Amygdala (tissue), 56 donors: ENCODE results near the gene TOMM7.
"Not testable (repeated sequence)": the region's sequence is repeated elsewhere in the genome, so short reads cannot be mapped to it uniquely, and the experiment has no call there.

Experiments
- DNase-seq, 56 donors: peaks; one replicate each; lab custom pipeline; 2025; lab: John Stamatoyannopoulos, UW

The TOMM7 gene

DNA sequence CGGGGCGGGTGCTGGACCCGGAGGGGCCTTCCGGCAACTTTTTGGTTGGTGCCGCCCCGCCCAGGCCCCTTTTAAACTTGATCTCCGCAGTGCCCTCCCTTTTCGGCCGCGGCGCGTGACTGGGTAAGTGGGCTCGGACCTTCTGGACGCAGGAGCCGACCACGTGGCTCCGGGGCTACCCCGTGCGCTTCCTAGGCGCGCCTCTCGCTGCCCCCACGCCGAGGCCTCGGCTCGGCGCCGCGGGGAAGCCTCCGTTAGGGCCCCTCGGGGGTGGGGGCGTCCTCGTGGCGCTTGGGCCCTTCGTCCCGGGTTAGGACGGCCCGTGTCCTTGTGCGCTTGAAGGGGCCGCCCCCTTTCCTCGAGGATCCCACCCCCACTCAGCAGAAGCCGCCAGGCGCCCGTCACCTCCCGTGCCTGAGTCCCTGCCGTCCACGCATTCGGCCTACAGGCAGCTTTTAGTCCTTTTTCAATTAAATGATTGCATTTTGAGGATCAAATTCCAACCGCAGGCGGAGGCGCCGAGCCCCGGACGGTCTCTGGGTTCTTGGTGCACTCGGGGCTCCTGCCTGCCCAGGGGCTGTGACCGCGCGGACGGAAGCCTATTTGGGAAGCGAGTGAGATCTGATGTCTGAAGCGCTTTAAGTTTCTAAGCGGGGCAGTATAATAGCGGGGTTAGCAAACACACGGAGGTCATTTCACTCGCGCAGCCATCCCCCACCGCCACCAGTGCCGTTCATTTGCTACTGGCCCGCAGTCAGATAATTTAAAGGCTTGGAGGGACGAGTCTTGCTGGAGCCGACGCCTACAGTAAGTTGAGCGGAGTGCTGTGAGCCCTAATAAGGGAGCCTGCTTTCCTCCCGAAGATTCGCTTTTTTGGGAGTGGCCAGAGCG is 31.8 kb upstream of the TOMM7 start:
- peak in 36 of 56 donors; percentile 3 to 89 (median 44) for DNase-seq

DNA sequence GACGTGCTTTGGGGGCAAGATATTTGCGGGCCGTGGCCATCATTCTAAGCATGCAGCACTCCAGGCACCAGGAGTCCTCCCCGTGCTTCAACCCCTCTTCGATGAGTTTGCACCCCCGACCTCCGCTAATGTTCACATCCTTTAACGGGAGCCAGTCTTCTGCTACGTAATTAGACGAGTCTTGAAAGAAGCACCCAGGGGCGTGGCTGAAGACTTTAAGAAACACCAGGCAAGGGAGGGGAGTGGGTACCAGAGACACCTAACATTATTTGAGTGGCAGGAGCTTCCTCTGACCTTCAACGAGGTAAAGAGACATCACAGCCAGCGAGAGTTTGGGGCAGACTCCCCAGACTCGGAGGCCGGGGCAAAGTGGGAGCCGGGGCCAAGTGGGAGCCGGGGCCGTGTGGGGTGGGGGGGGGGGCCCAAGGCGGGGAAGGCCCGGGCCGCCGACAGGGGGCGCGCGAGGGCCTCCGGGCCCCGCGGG is 31.1 kb upstream of the TOMM7 start:
- peak in 1 of 56 donors; percentile 34 for DNase-seq

DNA sequence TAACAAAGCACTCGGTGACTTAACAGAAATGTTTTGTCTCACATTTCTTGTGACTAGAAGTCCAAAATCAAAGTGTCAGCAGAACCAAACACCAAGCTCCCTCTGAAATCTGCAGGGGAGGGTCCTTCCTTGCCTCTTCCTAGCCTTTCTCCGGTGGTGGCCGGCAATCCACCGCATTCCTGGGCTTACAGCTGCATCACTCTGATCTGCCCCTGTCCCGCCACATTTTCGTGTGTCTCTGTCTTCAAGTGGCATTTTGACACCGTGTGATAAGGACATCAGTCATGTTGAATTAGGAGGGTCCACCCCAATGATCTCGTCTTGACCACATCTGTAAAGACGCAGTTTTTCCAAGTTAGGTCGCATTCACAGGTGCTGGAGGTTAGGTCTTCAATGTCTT is 30.5 kb upstream of the TOMM7 start:
- no peak for DNase-seq

DNA sequence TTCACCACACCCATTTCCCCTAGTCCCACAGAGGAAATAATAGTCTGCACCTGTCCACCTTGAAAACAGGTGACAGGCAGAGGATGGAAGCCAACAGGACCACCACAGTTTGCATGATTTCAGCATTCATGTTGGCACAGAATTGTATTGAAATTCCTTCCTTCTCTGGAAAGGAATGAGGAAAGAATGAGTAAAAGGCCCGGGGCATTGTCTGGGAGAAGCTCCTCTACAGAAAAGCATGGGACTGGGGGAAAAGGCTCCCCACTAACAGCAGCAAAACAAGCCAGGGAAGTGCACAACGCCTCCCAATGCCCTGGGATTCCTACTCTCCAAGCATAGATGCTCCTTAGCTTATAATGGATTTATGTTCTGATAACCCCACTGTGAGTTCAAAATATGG is 28.5 kb upstream of the TOMM7 start:
- no peak for DNase-seq

DNA sequence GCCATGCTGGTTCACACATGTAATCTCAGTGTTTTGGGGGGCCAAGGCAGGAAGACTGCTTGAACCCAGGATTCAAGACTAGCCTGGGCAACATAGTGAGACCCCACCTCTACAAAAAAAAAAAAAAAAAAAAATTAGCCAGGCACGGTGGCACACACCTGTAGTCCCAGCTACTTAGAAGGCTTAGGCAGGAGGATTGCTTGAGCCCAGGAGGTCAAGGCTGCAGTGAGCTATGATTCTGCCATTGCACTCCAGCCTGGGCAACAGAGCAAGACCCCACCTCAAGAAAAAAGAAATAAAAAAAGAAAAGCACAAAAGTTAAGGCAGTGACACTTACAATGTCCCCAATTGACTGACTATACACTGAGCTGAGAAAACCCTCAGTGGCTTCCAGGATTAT is 27.7 kb upstream of the TOMM7 start:
- DNase-seq = not testable (repeated sequence)

DNA sequence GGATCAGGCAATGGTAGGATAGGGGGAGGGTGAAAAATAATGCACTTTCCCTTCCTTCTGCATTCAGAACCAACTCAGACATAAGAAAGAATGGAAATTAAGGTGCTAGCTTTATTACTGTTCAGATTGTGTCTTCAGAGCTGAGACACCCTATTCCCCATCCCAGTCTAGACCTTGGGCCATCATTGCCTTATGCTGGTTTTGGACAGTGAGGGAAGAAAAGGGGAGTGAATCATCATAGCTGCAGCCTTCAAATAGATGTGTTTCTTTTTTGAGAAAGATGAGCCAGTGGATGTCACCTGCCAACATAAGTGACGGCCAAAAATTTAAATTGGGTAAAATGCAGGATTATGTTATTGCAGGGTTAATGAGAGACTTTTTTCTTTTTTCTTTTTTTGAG is 27.0 kb upstream of the TOMM7 start:
- no peak for DNase-seq

DNA sequence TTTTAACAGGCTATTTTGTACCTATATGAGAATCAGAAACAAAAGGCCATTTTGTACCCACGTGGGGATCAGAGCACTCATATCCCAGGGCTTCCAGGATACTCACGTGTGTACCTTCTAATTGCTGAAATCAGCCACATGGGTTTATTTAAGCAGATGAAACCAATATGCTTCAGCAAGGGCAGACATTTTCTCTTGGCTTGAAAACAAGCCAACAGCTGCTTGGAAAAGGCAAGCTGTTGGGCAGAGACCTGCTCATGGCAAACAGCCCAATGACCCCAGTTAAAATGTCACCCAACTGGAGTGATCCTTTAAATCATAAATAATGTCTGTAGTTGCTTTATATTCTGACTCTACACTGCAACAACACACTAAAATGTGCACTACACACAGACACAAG is 26.5 kb upstream of the TOMM7 start:
- DNase-seq = no peak

DNA sequence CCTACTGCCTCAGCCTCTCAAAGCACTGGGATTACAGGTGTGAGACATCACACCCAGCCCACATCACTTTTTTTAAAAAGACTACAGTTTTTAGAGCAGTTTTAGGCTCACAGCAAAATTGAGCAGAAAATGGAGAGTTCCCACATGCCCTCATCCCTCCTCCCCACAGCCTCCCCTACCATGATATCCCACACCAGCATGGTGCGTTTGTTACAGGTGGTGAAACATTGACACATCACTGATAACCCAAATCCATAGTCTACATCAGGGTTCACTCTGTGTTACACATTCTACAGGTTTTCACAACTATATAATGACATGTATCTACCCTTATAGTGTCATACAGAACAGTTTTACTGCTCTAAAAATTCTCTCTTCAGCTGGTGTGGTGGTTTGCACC is 24.3 kb upstream of the TOMM7 start:
- no peak for DNase-seq

DNA sequence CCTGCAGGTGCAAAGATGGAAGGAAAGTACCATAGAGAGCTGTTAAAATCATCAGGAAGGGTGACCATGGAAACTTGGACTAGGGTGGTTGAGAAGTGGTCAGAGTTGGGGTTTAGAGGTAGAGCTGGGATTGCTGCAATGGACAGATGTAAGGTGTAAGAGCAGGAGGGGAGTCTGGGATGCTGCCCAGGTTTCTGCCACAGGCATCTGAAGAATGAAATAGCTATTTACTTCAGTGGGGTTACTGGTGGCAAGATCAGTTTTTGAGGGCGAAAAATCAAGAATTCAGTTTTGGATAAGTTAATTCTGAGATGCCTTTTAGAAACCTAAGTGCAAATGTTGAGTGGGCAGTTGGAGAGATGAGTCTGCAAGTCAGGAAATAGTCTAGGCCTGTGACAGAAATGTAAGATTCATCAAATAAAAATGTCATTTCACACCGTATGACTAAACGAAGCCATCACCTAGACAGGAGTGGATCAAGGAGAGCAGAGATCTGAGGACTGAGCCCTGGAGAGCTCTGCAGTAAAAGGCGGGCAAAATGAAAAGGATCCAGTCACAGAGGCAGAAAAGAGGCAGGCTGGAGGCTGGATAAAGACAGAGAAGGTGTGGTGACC is 22.7 kb upstream of the TOMM7 start:
- no peak for DNase-seq

DNA sequence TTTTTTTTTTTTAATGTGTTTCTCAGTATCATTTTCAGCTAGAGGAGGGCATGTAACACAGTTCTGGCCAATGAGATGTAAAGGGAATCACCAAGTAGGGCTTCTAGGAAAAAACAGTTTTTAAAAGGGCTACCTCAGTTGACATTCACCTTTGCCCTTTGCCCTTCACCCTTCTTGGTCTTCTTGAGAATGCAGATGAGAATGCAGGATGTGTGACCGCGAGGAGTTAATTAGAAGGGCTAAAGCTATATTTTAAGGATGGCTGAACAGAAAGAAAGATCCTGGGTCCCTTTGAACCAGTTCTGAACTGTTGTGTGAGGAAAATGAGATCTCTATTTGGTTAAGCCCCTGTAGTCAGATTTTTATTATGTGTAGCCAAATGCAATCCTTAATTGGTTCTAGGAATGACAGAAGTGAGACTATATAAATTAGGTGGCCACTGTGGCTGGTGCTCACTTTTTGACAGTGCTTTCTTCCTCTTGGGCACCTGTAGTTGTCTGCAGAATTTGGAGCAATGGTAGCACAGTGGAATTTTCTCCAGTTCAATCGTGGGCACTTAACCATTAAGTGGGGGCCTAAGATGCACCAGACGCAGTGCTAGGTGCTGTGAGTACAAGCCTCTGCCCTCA is 21.1 kb upstream of the TOMM7 start:
- no peak for DNase-seq

DNA sequence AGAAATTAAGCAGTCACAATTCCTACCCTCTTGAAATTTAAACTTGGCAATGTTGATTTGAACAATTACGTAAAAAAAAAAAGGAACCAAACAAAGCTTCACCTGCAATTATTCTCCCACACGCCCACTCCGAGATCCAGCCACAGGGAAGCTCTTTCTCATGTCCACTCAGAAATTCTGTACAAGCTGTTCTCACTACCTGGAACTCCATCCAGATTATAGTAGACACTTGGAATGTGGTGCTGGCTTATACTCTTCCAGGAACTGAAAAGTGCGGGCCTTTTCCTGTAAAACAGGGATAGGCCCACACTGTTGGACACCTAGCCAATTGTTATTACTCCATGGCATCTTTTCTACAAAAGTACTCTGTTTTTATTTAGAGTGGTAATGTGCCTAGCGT is 20.3 kb upstream of the TOMM7 start:
- DNase-seq = no peak

DNA sequence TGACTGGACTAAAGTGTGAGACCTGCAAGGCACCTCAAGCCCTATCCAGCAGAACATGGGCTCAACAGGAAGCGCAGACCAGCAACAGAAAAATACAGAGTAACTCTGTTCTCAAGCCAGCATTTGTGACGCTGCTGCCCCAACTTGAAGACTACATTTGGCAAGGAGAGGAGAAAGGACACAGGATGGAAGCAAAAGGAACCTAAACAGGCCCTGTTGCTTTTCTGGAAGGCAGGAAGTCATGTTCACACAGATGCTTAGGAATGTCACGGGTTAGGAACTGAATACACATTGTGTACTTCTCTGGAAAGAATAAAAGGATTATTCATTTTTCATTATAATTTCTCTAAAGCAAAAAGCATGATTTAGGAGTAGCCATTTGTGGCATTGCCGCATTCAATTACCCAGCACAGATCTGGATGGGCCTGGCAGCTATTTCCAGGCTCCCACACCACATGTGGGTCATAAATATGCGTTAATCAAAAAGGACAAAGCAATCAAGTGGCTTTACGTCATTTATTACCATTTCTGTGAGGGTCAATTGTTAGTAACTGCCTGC is 19.8 kb upstream of the TOMM7 start:
- DNase-seq = peak in 15 of 56 donors; percentile 1 to 42 (median 19)

DNA sequence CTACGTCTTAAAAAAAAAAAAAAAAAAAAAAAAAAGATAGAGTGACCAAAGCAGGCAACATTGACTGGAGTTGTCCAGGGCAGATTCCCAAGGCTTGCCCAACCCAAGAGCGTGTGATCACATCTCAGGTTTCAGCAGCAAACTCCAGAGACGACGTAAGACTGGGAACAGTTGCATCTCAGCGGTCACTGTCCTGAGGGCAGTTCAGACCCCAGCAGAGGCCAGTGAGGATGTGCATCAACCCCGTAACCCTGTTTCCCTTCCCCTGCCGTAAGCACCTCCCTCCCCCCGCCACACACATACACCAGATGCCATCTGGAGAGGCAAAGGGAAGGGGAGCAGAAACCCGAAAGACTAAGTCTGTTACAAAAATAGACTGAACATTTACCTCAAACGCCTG is 19.3 kb upstream of the TOMM7 start:
- DNase-seq = no peak

DNA sequence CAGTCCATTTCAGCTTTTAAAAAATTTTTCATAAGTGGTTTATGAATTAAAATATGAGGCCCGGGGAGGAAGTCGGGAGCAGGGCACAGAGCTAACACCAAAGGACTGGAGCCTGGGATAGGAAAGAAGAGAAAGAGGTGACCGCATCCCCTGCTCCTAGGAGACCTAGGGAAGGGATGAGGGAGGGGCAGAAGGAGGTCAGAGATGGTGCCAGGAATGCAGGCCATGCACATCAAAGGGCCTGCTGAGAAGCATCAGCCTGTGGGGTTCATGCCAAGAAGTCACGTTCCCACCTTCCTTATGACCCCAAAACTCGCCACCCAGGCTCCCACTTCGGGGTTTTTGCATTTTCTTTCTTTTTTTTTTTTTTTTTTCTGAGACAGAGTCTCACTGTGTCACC is 14.7 kb upstream of the TOMM7 start:
- DNase-seq = no peak

DNA sequence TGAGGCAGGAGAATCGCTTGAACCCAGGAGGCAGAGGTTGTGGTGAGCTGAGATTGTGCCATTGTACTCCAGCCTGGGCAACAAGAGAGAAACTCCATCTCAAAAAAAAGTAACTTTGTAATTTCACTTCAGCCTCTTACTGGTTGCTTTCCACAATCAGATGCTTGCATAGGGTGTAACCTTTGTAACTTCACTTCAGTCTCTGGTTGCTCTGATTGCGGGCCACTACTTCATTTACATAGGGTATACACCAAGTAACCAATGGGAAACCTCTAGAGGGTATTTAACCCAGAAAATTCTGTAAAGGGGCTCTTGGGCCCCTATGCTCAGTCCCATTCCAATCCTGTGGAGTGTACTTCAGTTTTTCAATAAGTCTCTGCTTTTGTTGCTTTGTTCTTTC is 13.9 kb upstream of the TOMM7 start:
- not testable (repeated sequence) for DNase-seq

DNA sequence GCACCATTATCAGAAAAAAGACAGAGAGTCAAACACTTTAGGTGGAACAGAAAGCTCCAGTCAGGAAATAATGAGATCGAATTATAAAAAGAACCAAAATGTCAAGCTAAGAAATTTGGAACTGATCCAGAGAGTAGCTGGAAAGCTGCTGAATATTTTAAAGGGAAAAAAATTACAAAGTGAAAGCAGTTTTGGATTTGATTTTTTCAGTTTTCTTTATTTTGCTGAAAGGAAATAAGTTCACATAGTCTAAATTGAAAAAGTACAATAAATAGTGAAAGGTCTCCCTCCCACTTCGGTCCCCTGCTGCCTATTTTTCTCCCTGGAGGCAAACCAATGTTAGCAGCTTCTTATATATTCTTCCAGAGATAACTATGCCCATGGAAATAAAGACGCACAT is 11.3 kb upstream of the TOMM7 start:
- no peak for DNase-seq

DNA sequence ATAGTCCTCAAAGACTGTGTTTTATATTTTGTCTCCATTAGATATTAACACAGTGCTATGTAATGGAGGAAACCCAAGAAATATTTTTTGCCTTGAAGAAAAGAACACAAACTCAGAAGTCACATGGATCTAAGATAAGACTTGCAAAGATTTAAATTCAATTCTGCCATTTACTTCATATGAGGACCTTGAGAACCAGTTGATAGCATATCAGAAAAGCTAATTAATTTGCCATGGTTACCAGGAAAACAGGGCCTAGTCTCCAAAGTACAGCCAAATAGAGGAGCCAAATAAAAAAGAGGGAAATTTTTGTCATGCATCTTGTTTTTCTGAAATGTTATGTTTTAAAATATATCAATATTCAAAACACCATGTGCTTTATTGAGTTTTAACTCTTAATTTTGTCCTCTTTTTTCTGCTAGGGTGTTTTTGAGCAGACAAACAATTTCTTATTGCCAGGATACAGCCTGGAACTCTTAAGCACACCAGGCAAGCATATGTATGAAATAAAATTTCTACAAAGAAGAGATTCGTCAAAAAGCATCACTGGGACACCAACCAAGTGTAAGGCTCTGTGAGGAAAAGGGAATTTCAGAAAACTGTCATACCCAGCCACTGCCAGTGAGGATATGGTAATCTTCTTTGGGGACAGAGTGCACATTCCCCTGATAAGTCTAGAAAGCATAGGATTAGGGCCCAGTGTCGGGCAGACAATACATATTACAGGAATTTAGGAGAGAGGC is 10.6 kb upstream of the TOMM7 start:
- DNase-seq = no peak

DNA sequence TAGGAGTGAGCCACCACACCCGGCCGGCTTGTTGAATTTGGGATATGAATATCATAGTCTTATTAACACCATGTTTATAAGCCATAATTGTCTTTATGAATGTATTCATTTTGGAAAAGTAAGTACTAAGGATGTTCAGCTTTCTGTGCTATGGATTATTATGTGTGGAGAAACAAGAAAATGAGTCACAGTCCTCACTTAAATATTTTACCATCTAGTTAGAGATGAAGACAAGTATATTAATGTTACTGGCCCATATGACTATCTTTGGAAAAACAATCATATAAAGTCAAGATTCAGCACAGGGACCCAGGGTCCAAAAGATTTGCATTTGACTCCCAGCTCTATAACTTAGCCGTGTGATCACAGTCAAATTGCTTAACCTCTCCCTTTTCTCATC is 9.8 kb upstream of the TOMM7 start:
- no peak for DNase-seq

DNA sequence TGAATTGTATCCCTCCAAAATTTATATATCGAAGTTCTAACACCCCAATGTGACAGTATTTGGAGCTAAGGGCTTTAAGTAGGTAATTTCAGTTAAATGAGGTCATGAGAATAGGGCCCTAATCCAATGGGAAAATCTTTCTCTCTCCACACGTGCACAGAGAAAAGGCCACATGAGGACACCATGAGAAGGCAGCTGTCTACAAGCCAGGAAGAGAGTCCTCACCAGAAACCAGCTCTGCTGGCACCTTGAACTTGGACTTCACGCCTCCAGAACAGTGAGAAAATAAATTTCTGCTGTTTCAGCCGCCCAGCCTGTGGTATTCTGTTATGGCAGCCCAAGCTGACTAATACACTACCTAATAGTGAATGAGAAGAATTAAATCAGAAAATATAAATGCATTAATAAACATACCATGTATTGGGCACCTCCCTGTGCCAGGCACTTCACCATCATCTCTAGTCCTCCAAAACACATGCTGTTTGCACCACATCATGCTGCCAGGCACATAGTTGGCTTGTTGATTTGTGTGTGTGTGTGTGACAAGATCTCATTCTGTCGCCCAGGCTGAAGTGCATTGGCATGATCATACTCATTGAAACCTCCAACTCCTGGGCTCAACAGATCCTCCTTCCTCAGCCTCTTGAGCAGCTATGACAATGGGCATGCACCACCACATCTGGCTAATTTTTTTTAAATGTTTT is 9.1 kb upstream of the TOMM7 start:
- no peak for DNase-seq

DNA sequence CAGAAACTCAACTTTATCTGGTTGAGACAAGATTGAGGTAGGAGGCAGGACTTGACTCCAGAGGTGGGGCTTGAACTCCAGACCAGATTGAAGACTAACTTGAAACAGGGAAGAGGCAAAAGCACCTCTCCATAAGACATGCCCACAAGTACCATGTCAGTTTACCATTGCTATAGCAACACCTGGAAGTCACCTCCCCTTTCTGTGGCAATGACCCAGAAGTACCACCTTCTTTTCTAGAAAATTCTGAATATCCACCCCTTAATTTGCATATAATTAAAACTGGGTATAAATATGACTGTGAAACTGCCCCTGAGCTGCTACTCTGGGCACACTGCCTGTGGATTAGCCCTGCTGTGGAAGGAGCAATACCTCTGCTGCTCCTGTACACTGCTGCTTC is 4.9 kb upstream of the TOMM7 start:
- no peak for DNase-seq
